Activated T-cell treated with anti-CD3 and anti-CD28 coated beads for 4 hours (primary cell): ENCODE measurements around the gene STK38.
"Not testable (repeated sequence)": the region's sequence is repeated elsewhere in the genome, so short reads cannot be mapped to it uniquely, and the experiment has no call there.

ENCODE experiments used
- DNase-seq: peaks from one replicate; pipeline ENCODE4 v3.0.0-alpha.2; 2020

STK38 gene

GRCh38 chr6:36479256-36479655, 68.0 kb downstream of the STK38 start:
- no peak for DNase-seq

- no peak for DNase-seq
These were observed 69.2 kb downstream of the STK38 start for GRCh38 chr6:36478051-36478526.

GRCh38 chr6:36469946-36470345, 77.3 kb downstream of the STK38 start:
- DNase-seq = no peak

- DNase-seq = no peak
These were observed 78.1 kb downstream of the STK38 start for GRCh38 chr6:36469148-36469661.

- DNase-seq = no peak
These were observed 79.7 kb downstream of the STK38 start for GRCh38 chr6:36467625-36468024.

GRCh38 chr6:36464233-36464632, 83.0 kb downstream of the STK38 start:
- no peak for DNase-seq

- no peak for DNase-seq
These were observed 83.6 kb downstream of the STK38 start for GRCh38 chr6:36463676-36464075.

- DNase-seq = no peak
These were observed 85.6 kb downstream of the STK38 start for GRCh38 chr6:36461646-36462045.

GRCh38 chr6:36460916-36461315, 86.4 kb downstream of the STK38 start:
- DNase-seq = no peak

- no peak for DNase-seq
These were observed 87.8 kb downstream of the STK38 start for GRCh38 chr6:36459501-36459900.

- DNase-seq = no peak
These were observed 91.7 kb downstream of the STK38 start for GRCh38 chr6:36455486-36456027.

GRCh38 chr6:36452897-36453296, 94.4 kb downstream of the STK38 start:
- DNase-seq = not testable (repeated sequence)

GRCh38 chr6:36449173-36449572, 98.1 kb downstream of the STK38 start:
- not testable (repeated sequence) for DNase-seq

GRCh38 chr6:36445621-36446020, 101.7 kb downstream of the STK38 start:
- DNase-seq = no peak

GRCh38 chr6:36444470-36444869, 102.8 kb downstream of the STK38 start:
- no peak for DNase-seq
